ENCODE data around the gene GPX2. TPM values are rescaled to one million over a fixed set of nuclear protein-coding genes. Genes with fewer than 3 reads are reported as not detected.

Gene GPX2
- total and polyA plus RNA-seq, 2 experiments from 2014 or later, result 0.78 to 2.2 TPM

- TF ChIP-seq ZNF462 (CRISPR knock-in tag; IDR thresholded peaks at IDR 0.05) (no peak), NANOG (IDR thresholded peaks at IDR 0.05; ENCODE audit: borderline replicate concordance) (no peak), ETS1 (IDR thresholded peaks at IDR 0.05) (no peak), ZNF331 (CRISPR knock-in tag; IDR thresholded peaks at IDR 0.05; ENCODE audit: low read depth) (no peak), CREB1 (CRISPR knock-in tag; IDR thresholded peaks at IDR 0.05; ENCODE audit: low read depth) (no peak), EZH2phosphoT487 (IDR thresholded peaks at IDR 0.05; ENCODE audit: unreplicated experiment) (no peak), CTCF (conservative IDR thresholded peaks at IDR 0.05; ENCODE audit: low read depth in 2 of 2) (no peak), STAT1 (IDR thresholded peaks at IDR 0.05; ENCODE audit: unreplicated experiment) (no peak), REST (IDR thresholded peaks at IDR 0.05; ENCODE audit: unreplicated experiment) (no peak), POLR2AphosphoS5 (IDR thresholded peaks at IDR 0.05; ENCODE audit: low read depth) (no peak), ZNF114 (CRISPR knock-in tag; IDR thresholded peaks at IDR 0.05) (no peak), JUNB (IDR thresholded peaks at IDR 0.05; ENCODE audit: unreplicated experiment) (no peak), EZH2 (IDR thresholded peaks at IDR 0.05; ENCODE audit: low read depth, unreplicated experiment) (no peak)
- Mint-ChIP-seq H3K27ac (no peak overlapping the region), H3K36me3 (ENCODE audit: low read depth) (no peaks in the 10 kb centered on the region), H3K4me1 (peaks cover 23% of the 10 kb centered on the region), H3K9me3 (no peaks in the 10 kb centered on the region), H3K27me3 (ENCODE audit: insufficient read depth, low read depth, poor library complexity) (peaks cover 3% of the 10 kb centered on the region), H3K4me3 (no peak overlapping the region)
- no peaks in the 10 kb centered on the region for H3F3A ChIP-seq (replicated peaks; ENCODE audit: low read depth)
- no peak overlapping the region for H2AFZ ChIP-seq
- H3K27ac ChIP-seq (ENCODE audit: low read depth), result no peak overlapping the region
- H3K4me2 ChIP-seq, result no peak overlapping the region
- ATAC-seq (no peak), DNase-seq (ENCODE audit: low spot score) (no peak)
- no peaks in the 10 kb centered on the region for H3K9me2 ChIP-seq (ENCODE audit: insufficient read depth)
- H3K79me2 ChIP-seq (replicated peaks; ENCODE audit: insufficient read depth), result no peaks in the 10 kb centered on the region
- no peak overlapping the region for H3K4me3 ChIP-seq
- H4K20me1 ChIP-seq (replicated peaks; ENCODE audit: insufficient read depth), result peaks cover 4% of the 10 kb centered on the region; the same call in 1 of the 2 replicates
- H3K4me1 ChIP-seq (ENCODE audit: insufficient read depth), result peaks cover 21% of the 10 kb centered on the region
- H3K27me3 ChIP-seq (ENCODE audit: insufficient read depth), result no peaks in the 10 kb centered on the region
- no peaks in the 10 kb centered on the region for H3K36me3 ChIP-seq (ENCODE audit: insufficient read depth)
These were observed 2.7 kb downstream of the GPX2 start for GRCh38 chr14:64939817-64940190.

Data from GM23338 (cell line).